K562 (cell line): Measurements from ENCODE around the gene HDHD3. TPM values are rescaled to one million over a fixed set of nuclear protein-coding genes. Genes with fewer than 3 reads are reported as not detected.

Source experiments
- ATAC-seq: fragments of 200-7000 bp; cut with Tn5 transposase; 3 replicates; pipeline ENCODE4 v1.9.1; 2020; ENCODE audit warnings: moderate library complexity
- BruUV-seq: library from RNA; stranded (reverse); fragments of 400-500 nt; replicated peaks from 2 replicates; lab custom pipeline; 2021; lab: Mats Ljungman, UMichigan
- CTCF ChIA-PET: fragments of 300-600 bp; formaldehyde crosslinking; extraction: SDS; loops from one replicate; lab custom pipeline; 2021; ENCODE audit warnings: low intra/inter-chr PET ratio; lab: Yijun Ruan, JAX
- POLR2A ChIA-PET: fragments of 300-600, 350-650 bp; sonication (Branson Sonifier 250); formaldehyde crosslinking; extraction: SDS; loops from one replicate; lab custom pipeline; 2021; ENCODE audit warnings: antibody characterized with exemption, inconsistent platforms; lab: Yijun Ruan, JAX
- DNase-seq, 4 experiments: peaks; one replicate each; pipeline versions ENCODE4 v3.0.0 to v3.0.0-alpha.2; 2011 to 2018; ENCODE audit warnings: low spot score in 3 of 4, mixed read lengths in 3 of 4; ENCODE audit errors: extremely low read depth in 1 of 4
- FAIRE-seq: peaks from 2 replicates; lab custom pipeline; 2011; peaks lifted over from hg19 to GRCh38; lab: Jason Lieb, UNC
- H2AFZ ChIP-seq: 2 replicates; pipeline ENCODE4 v1.6.0; 2011; ENCODE audit warnings: low read depth, low read length, control low read depth, inconsistent platforms
- H3K27ac ChIP-seq: fragments of 200-600 bp; 3 replicates; pipeline ENCODE4 v1.8.0; 2011; ENCODE audit warnings: low read depth, mild to moderate bottlenecking, control low read depth, inconsistent platforms, low read length, moderate library complexity, mixed read lengths; ENCODE audit errors: extremely low read depth
- H3K27me3 ChIP-seq, 2 experiments: fragments of 300-600 bp in 1 of 2; 2 replicates in 1 of 2; 3 replicates in 1 of 2; pipeline versions ENCODE4 v1.6.0 to v1.8.0; 2011; ENCODE audit warnings: inconsistent platforms in 2 of 2, low read length in 2 of 2, mild to moderate bottlenecking in 1 of 2, mixed read lengths in 1 of 2, moderate library complexity in 1 of 2; ENCODE audit not compliant: control insufficient read depth in 2 of 2, insufficient read depth in 2 of 2
- H3K36me3 ChIP-seq: fragments of 300-600 bp; 3 replicates; pipeline ENCODE4 v1.8.0; 2011; ENCODE audit warnings: mild to moderate bottlenecking, low read length, inconsistent platforms; ENCODE audit not compliant: control insufficient read depth, insufficient read depth
- H3K4me1 ChIP-seq, 2 experiments: fragments of 200-600 bp in 1 of 2; replicated peaks in 1 of 2; 2 replicates in 1 of 2; 3 replicates in 1 of 2; pipeline versions ENCODE4 v1.5.1 to v1.8.0; 2011; ENCODE audit warnings: inconsistent platforms in 2 of 2, low read length in 2 of 2, mild to moderate bottlenecking in 1 of 2, mixed read lengths in 1 of 2, moderate library complexity in 1 of 2; ENCODE audit not compliant: control insufficient read depth in 2 of 2, insufficient read depth in 2 of 2
- H3K4me2 ChIP-seq: 2 replicates; pipeline ENCODE4 v1.6.1; 2011; ENCODE audit warnings: low read length, control low read depth, inconsistent platforms, mixed read lengths; ENCODE audit not compliant: insufficient read depth
- H3K4me3 ChIP-seq: fragments of 200-600 bp; sonication (generic), shearing (Covaris generic); 2 replicates; pipeline ENCODE4 v1.5.1; 2016; ENCODE audit warnings: control low read depth, inconsistent platforms
- H3K79me2 ChIP-seq: fragments of 200-600 bp; 3 replicates; pipeline ENCODE4 v1.8.0; 2011; ENCODE audit warnings: low read length, inconsistent platforms; ENCODE audit not compliant: control insufficient read depth, insufficient read depth
- H3K9ac ChIP-seq, 2 experiments: 2 replicates each; pipeline versions ENCODE4 v1.6.0 to v1.6.1; 2011; ENCODE audit warnings: low read depth in 2 of 2, low read length in 2 of 2, control low read depth in 1 of 2, inconsistent platforms in 1 of 2, mild to moderate bottlenecking in 1 of 2, mixed read lengths in 1 of 2; ENCODE audit not compliant: insufficient read depth in 1 of 2
- H3K9me1 ChIP-seq: one replicate; pipeline ENCODE4 v1.6.0; 2011; ENCODE audit warnings: inconsistent platforms, mild to moderate bottlenecking, low read length, moderate library complexity; ENCODE audit not compliant: control insufficient read depth, insufficient read depth
- H3K9me3 ChIP-seq: replicated peaks from 2 replicates; pipeline ENCODE4 v1.5.1; 2011; ENCODE audit warnings: low read depth, low read length, inconsistent platforms; ENCODE audit not compliant: control insufficient read depth, insufficient read depth
- H4K20me1 ChIP-seq: replicated peaks from 2 replicates; pipeline ENCODE4 v1.6.1; 2011; ENCODE audit warnings: low read length, inconsistent platforms, mixed read lengths; ENCODE audit not compliant: control insufficient read depth, insufficient read depth
- POLR2G ChIP-seq: fragments of 200-400 bp; formaldehyde crosslinking; IDR thresholded peaks from 2 replicates; pipeline ENCODE4 v1.6.1; 2017; ENCODE audit warnings: low read depth, mild to moderate bottlenecking, antibody characterized with exemption, low read length, moderate library complexity
- REST ChIP-seq, 2 experiments: fragments of 450-650 bp; formaldehyde crosslinking in 1 of 2; IDR thresholded peaks; 2 replicates each; pipeline versions ENCODE4 v1.4.0 to v1.6.1; 2014 to 2020; ENCODE audit warnings: mild to moderate bottlenecking in 2 of 2, borderline replicate concordance in 1 of 2, low read depth in 1 of 2
- WGBS: fragments of 100-300 bp; shearing (Covaris generic); methylation state at CpG from one replicate; pipeline ENCODE4 v1.1.6; 2016; ENCODE audit warnings: low coverage, mixed read lengths; ENCODE audit not compliant: insufficient coverage; ENCODE audit errors: missing lambda C conversion rate; 5-methylcytosine and 5-hydroxymethylcytosine counted together
- in situ Hi-C: fragments of 300-500 bp; cut with MboI; formaldehyde crosslinking; loops from 4 replicates; pipeline ENCODE4 v1.15.0; 2018; ENCODE audit warnings: inconsistent platforms, mixed read lengths
- intact Hi-C: fragments of 100-400 bp; cut with micrococcal nuclease; formaldehyde crosslinking; loops from 2 replicates; pipeline ENCODE4 v1.14.2; 2022
- polyA plus RNA-seq, 8 experiments: library from polyadenylated mRNA; depleted of rRNA in 4 of 8; stranded (reverse) in 5 of 8; unstranded in 3 of 8; fragments of >200 nt; fragmentation: Nextera tagmentation in 2 of 8; fragmentation: Illumina TruSeq in 1 of 8; extraction: Ambion mirVana in 2 of 8; extraction: Trizol in 1 of 8; gene quantifications; 2 replicates each; pipeline versions ENCODE4 v1.2.1 to v1.2.3, GENCODE V29; 2011 to 2014; ENCODE audit warnings: inconsistent platforms in 1 of 8, missing spikeins in 1 of 8
- total RNA-seq, 7 experiments: library from RNA; depleted of rRNA in 6 of 7; stranded (reverse); fragments of >200 nt in 6 of 7; fragmentation: Illumina TruSeq in 2 of 7; extraction: Trizol in 2 of 7; gene quantifications; 2 replicates each; pipeline versions ENCODE4 v1.2.1 to v1.2.3, GENCODE V29; 2011 to 2021; ENCODE audit warnings: low replicate concordance in 1 of 7

Gene HDHD3
- total and polyA plus RNA-seq, 9 of the 15 experiments (the other 6 are each of a cell fraction or from before 2014, with no cell fraction given) = 1.1 to 19.1 (median 10.9) TPM

- in situ Hi-C loops (no loop called here), intact Hi-C loops (no loop called here)
- no peak for ATAC-seq
- CTCF ChIA-PET = no interaction called here
- no peak for FAIRE-seq
- H3K9me1 ChIP-seq = no peaks in the 10 kb centered on the region
- peaks cover 28% of the 10 kb centered on the region for H3K36me3 ChIP-seq
- peaks cover 8% of the 10 kb centered on the region; the same call in 2 of the 3 replicates for H3K79me2 ChIP-seq
- H3K9ac ChIP-seq = 0 out of 4 replicates have a peak overlapping the region, but pooled peaks of 1 of the 2 experiments have one; percentile 35
- no peak overlapping the region for H3K4me3 ChIP-seq
- peaks cover 7% of the 10 kb centered on the region for H4K20me1 ChIP-seq
- BruUV-seq = no TSS peak
- POLR2A ChIA-PET = interaction anchor here (0.6 kb wide), 1 partner anchor 22 kb away, joined by 3 read pairs; no protein-coding TSS in a partner anchor
- no peak overlapping the region for H3K27ac ChIP-seq
- no peak overlapping the region for H3K4me2 ChIP-seq
- H2AFZ ChIP-seq = no peak overlapping the region
- H3K4me1 ChIP-seq = peaks cover 23 to 34% of the 10 kb centered on the region in 2 experiments
- no peak for DNase-seq
- H3K27me3 ChIP-seq = no peaks in the 10 kb centered on the region
- TF ChIP-seq REST (IDR thresholded peaks at IDR 0.05; ENCODE audit: borderline replicate concordance) (no peak), REST (CRISPR knock-in tag; IDR thresholded peaks at IDR 0.05; ENCODE audit: low read depth) (no peak), POLR2G (0 out of 2 replicates have a peak, but pooled peaks have one; percentile 19)
- WGBS = 90% methylated on average over 21 of the region's 24 CpGs
- H3K9me3 ChIP-seq = no peaks in the 10 kb centered on the region
Measured at GRCh38 chr9:113373676-113374392, 3.0 kb downstream of the HDHD3 start.
